Hepatocyte (in vitro differentiated cells): ENCODE data around the gene PLD3. TPM values are rescaled to one million over a fixed set of nuclear protein-coding genes. Genes with fewer than 3 reads are reported as not detected.
A peak's percentile ranks its signal among the peaks of the same experiment; 100 is the strongest.

Source experiments
- DNase-seq: peaks from one replicate; pipeline ENCODE4 v3.0.0-alpha.2; 2016; ENCODE audit warnings: low spot score
- H2AFZ ChIP-seq: fragments of 200-600 bp; sonication (generic); 2 replicates; pipeline ENCODE4 v1.6.0; 2016; ENCODE audit warnings: antibody characterized with exemption, mild to moderate bottlenecking
- H3K27ac ChIP-seq: fragments of 200-600 bp; sonication (generic); 2 replicates; pipeline ENCODE4 v1.5.1; 2016; ENCODE audit warnings: mild to moderate bottlenecking
- H3K27me3 ChIP-seq: fragments of 200-600 bp; sonication (generic); 2 replicates; pipeline ENCODE4 v1.6.1; 2016
- H3K36me3 ChIP-seq: fragments of 200-600 bp; sonication (generic); replicated peaks from 2 replicates; pipeline ENCODE4 v1.5.1; 2016; ENCODE audit warnings: low read depth; ENCODE audit not compliant: insufficient read depth
- H3K4me1 ChIP-seq: fragments of 200-600 bp; sonication (generic); 2 replicates; pipeline ENCODE4 v1.5.1; 2016; ENCODE audit warnings: mild to moderate bottlenecking, moderate library complexity; ENCODE audit not compliant: insufficient read depth
- H3K4me2 ChIP-seq: fragments of 200-600 bp; sonication (generic); 2 replicates; pipeline ENCODE4 v1.6.0; 2016
- H3K4me3 ChIP-seq: fragments of 200-600 bp; sonication (generic); 2 replicates; pipeline ENCODE4 v1.5.1; 2016; ENCODE audit warnings: mild to moderate bottlenecking
- H3K79me2 ChIP-seq: fragments of 200-600 bp; sonication (generic); 2 replicates; pipeline ENCODE4 v1.6.0; 2017; ENCODE audit warnings: mild to moderate bottlenecking
- H3K9me2 ChIP-seq: fragments of 200-600 bp; sonication (generic); replicated peaks from 2 replicates; pipeline ENCODE4 v1.6.0; 2017; ENCODE audit warnings: mild to moderate bottlenecking; ENCODE audit not compliant: insufficient read depth
- H3K9me3 ChIP-seq: fragments of 200-600 bp; sonication (generic); 2 replicates; pipeline ENCODE4 v1.5.1; 2016; ENCODE audit warnings: low read depth, mild to moderate bottlenecking
- H4K20me1 ChIP-seq: fragments of 200-600 bp; sonication (generic); 2 replicates; pipeline ENCODE4 v1.6.0; 2016; ENCODE audit warnings: mild to moderate bottlenecking; ENCODE audit not compliant: insufficient read depth, poor library complexity, severe bottlenecking
- EZH2 ChIP-seq: fragments of 200-600 bp; sonication (generic); IDR thresholded peaks from 2 replicates; pipeline ENCODE4 v1.6.1; 2016; ENCODE audit warnings: antibody characterized with exemption, mild to moderate bottlenecking, borderline replicate concordance
- EZH2phosphoT487 ChIP-seq: fragments of 200-600 bp; sonication (generic); IDR thresholded peaks from one replicate; pipeline ENCODE4 v1.6.1; 2018; ENCODE audit warnings: antibody characterized with exemption, mild to moderate bottlenecking, low read depth, moderate library complexity; ENCODE audit not compliant: unreplicated experiment, severe bottlenecking
- WGBS: methylation state at CpG from one replicate; pipeline ENCODE4 v1.1.6; 2016; ENCODE audit warnings: low lambda C conversion rate; ENCODE audit errors: missing lambda C conversion rate; 5-methylcytosine and 5-hydroxymethylcytosine counted together
- polyA plus RNA-seq: library from polyadenylated mRNA; unstranded; fragments of >200 nt; fragmentation: Nextera tagmentation; extraction: Ambion mirVana; gene quantifications from 2 replicates; pipeline ENCODE4 v1.2.1, GENCODE V29; 2016
- total RNA-seq: library from RNA; depleted of rRNA; stranded (reverse); fragments of >200 nt; gene quantifications from 2 replicates; pipeline ENCODE4 v1.2.3, GENCODE V29; 2014
- TF ChIP-seq, protein P1 (sequence below): fragments of 200-600 bp; sonication (generic); IDR thresholded peaks from 2 replicates; pipeline ENCODE4 v1.5.1; 2016; ENCODE audit warnings: antibody characterized with exemption, mild to moderate bottlenecking; ENCODE audit not compliant: poor library complexity

The PLD3 gene
- total and polyA plus RNA-seq, 2 experiments from 2014 or later = 805 to 1,297 TPM

- peaks cover 33% of the 10 kb centered on the region for H3K79me2 ChIP-seq
- TF ChIP-seq EZH2phosphoT487 = no peak
- no peak for TF ChIP-seq EZH2
- TF ChIP-seq, protein P1, sequence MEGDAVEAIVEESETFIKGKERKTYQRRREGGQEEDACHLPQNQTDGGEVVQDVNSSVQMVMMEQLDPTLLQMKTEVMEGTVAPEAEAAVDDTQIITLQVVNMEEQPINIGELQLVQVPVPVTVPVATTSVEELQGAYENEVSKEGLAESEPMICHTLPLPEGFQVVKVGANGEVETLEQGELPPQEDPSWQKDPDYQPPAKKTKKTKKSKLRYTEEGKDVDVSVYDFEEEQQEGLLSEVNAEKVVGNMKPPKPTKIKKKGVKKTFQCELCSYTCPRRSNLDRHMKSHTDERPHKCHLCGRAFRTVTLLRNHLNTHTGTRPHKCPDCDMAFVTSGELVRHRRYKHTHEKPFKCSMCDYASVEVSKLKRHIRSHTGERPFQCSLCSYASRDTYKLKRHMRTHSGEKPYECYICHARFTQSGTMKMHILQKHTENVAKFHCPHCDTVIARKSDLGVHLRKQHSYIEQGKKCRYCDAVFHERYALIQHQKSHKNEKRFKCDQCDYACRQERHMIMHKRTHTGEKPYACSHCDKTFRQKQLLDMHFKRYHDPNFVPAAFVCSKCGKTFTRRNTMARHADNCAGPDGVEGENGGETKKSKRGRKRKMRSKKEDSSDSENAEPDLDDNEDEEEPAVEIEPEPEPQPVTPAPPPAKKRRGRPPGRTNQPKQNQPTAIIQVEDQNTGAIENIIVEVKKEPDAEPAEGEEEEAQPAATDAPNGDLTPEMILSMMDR = no peak
- no peaks in the 10 kb centered on the region for H3K9me2 ChIP-seq
- 91% methylated on average over 31 of the region's 31 CpGs for WGBS
- no peak overlapping the region for H3K4me2 ChIP-seq
- no peaks in the 10 kb centered on the region for H3K9me3 ChIP-seq
- peak overlapping the region; percentile 100 for H3K27ac ChIP-seq
- H2AFZ ChIP-seq = no peak overlapping the region
- H3K4me1 ChIP-seq = peaks cover 17% of the 10 kb centered on the region
- H3K36me3 ChIP-seq = no peaks in the 10 kb centered on the region
- no peaks in the 10 kb centered on the region for H4K20me1 ChIP-seq
- no peak overlapping the region for H3K4me3 ChIP-seq
- H3K27me3 ChIP-seq = no peaks in the 10 kb centered on the region
- DNase-seq = no peak
Measured at GRCh38 chr19:40422748-40423566, 74.5 kb downstream of the PLD3 start.

DNA sequence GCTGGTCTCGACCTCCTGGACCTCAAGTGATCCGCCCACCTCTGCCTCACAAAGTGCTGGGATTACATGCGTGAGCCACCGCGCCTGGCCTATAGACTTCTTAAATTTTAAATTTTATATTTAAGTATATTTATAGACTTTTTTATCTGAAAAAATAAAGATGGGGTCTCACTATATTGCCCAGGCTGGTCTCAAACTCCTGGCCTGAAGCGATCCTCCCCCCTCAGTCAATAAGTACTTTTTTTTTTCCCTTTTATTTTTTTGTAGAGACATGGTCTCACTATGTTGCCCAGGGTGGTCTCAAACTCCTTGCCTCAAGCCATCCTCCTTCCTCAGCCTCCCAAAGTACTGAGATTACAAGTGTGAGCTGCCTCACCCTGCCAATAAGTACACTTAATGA is 75.4 kb downstream of the PLD3 start:
- H3K27me3 ChIP-seq = no peaks in the 10 kb centered on the region
- no peak for DNase-seq
- peak overlapping the region; percentile 95 for H3K4me2 ChIP-seq
- H3K4me1 ChIP-seq = peaks cover 17% of the 10 kb centered on the region
- WGBS = 96% methylated on average over 6 of the region's 6 CpGs
- H4K20me1 ChIP-seq = no peaks in the 10 kb centered on the region
- no peaks in the 10 kb centered on the region for H3K36me3 ChIP-seq
- H3K9me3 ChIP-seq = no peaks in the 10 kb centered on the region
- peak overlapping the region; percentile 39 for H3K4me3 ChIP-seq
- H3K27ac ChIP-seq = peak overlapping the region; percentile 99
- peaks cover 33% of the 10 kb centered on the region for H3K79me2 ChIP-seq
- no peaks in the 10 kb centered on the region for H3K9me2 ChIP-seq
- no peak overlapping the region for H2AFZ ChIP-seq
- TF ChIP-seq EZH2phosphoT487 (no peak), EZH2 (no peak)

DNA sequence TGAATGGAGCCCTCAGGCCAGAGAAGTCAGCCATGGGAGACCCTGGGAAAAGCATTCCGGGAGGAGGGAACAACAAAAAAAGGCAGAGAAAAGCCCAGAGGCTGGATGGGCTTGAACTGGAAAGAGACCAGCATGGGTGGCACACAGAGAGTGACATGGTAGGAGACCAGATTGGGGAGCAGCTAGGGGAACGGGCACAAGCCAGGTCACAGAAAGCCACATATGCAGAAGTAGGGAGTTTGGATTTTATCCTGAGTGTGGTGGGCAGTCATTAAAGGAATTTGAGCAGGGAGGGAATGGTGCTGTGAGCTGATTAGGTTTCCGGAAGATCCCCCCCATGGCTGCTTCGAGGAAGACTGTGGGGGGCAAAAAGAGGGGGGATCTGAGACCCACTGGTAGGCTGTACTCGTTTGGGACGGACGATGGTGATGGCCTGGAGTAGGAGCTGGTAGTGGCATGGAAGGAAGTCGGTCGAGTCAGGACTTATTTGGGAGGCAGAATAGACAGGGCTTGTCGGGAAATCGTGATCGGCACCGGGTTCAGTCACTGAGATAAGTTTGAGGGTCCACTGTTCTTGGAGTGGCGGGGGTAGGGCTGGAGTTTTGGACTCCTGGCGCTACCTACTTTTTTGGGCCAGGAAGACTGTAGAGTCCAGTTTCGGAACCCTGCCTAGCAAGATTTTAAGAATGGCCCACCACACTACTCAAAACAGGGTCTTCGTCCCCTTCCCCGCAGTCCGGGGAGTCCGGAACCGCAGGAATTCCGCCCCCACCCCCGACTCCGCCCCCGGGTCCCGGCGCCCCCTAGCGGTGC is 76.3 kb downstream of the PLD3 start:
- Histone ChIP-seq H2AFZ (peak overlapping the region; percentile 44), H3K4me1 (peaks cover 17% of the 10 kb centered on the region), H3K79me2 (peaks cover 33% of the 10 kb centered on the region), H3K36me3 (no peaks in the 10 kb centered on the region), H3K9me2 (no peaks in the 10 kb centered on the region), H4K20me1 (no peaks in the 10 kb centered on the region), H3K4me2 (peak overlapping the region; percentile 95), H3K27ac (peak overlapping the region; percentile 99), H3K4me3 (peak overlapping the region; percentile 39), H3K27me3 (no peaks in the 10 kb centered on the region), H3K9me3 (no peaks in the 10 kb centered on the region)
- WGBS = 2% methylated on average over 20 of the region's 28 CpGs
- no peak for DNase-seq
- TF ChIP-seq, protein P1 = no peak
- TF ChIP-seq EZH2phosphoT487 (no peak), EZH2 (no peak)
